RWPE1 (cell line): ENCODE measurements around the gene BLM.

Experiments used
- CTCF ChIA-PET: fragments of 350-600 bp; sonication (Branson Sonifier 250); formaldehyde crosslinking; extraction: SDS; loops from one replicate; lab custom pipeline; 2021; lab: Yijun Ruan, JAX
- POLR2A ChIA-PET: fragments of 400-600 bp; formaldehyde crosslinking; extraction: SDS; loops from one replicate; lab custom pipeline; 2020; ENCODE audit warnings: antibody characterized with exemption; ENCODE audit not compliant: low non-redundant PET; lab: Yijun Ruan, JAX
- DNase-seq: peaks from one replicate; pipeline ENCODE4 v3.0.0; 2012; ENCODE audit warnings: low spot score
- H3K27ac ChIP-seq: fragments of 450-650 bp; 2 replicates; pipeline ENCODE4 v1.5.1; 2017
- TF ChIP-seq, protein P1 (sequence below): fragments of 450-650 bp; conservative IDR thresholded peaks from 2 replicates; pipeline ENCODE4 v1.5.1; 2017; ENCODE audit warnings: low read depth, mild to moderate bottlenecking

The BLM gene

DNA sequence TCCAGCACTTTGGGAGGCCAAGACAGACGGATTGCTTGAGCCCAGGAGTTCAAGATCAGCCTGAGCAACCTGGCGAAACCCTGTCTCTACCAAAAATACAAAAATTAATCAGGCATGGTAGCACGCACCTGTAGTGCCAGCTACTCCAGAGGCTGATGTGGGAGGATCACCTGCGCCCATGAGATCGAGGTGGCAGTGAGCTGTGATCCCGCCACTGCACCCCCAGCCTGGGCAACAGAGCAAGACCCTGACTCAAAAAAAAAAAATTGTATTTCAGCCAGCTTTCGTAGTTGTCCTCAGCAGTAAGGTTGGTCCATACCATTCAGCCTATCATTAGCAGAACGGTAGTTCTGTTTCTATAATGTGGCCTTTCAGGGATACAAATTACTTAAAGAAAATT lies 84.7 kb downstream of the BLM start:
- no peak overlapping the region for H3K27ac ChIP-seq
- no peak for DNase-seq
- POLR2A ChIA-PET = interaction anchor here (0.7 kb wide), 1 partner anchor 37 kb away, joined by 3 read pairs; no protein-coding TSS in a partner anchor
- CTCF ChIA-PET = no interaction called here
- TF ChIP-seq, protein P1, sequence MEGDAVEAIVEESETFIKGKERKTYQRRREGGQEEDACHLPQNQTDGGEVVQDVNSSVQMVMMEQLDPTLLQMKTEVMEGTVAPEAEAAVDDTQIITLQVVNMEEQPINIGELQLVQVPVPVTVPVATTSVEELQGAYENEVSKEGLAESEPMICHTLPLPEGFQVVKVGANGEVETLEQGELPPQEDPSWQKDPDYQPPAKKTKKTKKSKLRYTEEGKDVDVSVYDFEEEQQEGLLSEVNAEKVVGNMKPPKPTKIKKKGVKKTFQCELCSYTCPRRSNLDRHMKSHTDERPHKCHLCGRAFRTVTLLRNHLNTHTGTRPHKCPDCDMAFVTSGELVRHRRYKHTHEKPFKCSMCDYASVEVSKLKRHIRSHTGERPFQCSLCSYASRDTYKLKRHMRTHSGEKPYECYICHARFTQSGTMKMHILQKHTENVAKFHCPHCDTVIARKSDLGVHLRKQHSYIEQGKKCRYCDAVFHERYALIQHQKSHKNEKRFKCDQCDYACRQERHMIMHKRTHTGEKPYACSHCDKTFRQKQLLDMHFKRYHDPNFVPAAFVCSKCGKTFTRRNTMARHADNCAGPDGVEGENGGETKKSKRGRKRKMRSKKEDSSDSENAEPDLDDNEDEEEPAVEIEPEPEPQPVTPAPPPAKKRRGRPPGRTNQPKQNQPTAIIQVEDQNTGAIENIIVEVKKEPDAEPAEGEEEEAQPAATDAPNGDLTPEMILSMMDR = no peak

DNA sequence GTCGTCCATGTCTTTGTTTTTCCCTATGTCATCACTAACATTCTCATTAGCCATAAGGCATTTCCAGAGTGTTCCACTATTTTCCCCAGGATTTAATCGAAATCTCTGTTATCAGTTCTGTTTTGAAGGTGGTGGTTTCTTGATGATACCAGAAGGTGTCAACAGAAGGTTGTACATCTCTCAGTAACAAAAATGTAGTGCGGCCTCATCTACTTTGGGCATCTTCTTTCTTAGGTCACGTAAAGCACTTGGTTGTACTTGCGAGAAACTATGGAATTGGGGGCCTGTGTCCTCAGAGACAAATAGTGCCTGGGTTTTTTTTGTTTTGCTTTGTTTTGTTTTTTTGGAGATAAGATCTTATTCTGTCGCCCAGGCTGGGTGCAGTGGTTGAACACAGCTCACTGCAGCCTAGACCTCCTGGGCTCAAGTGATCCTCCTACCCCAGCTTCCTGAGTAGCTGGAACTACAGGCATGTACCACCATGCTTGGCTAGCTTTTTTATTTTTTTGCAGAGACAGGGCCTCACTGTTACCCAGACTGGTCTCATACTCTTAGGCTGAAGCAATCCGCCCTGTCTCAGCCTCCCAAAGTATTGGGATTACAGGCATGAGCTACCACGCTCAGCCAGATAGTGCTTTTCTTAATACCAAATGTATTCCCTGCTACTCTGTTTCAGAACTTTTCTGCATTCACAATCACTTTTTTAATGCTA lies 90.1 kb downstream of the BLM start:
- ChIA-PET CTCF (interaction anchor here (0.6 kb wide), 1 partner anchor 82 kb away, joined by 3 read pairs; no protein-coding TSS in a partner anchor), POLR2A (interaction anchor here (0.6 kb wide), 1 partner anchor 7 kb away, joined by 3 read pairs; no protein-coding TSS in a partner anchor)
- DNase-seq = no peak
- TF ChIP-seq, protein P1 = no peak
- no peak overlapping the region for H3K27ac ChIP-seq

DNA sequence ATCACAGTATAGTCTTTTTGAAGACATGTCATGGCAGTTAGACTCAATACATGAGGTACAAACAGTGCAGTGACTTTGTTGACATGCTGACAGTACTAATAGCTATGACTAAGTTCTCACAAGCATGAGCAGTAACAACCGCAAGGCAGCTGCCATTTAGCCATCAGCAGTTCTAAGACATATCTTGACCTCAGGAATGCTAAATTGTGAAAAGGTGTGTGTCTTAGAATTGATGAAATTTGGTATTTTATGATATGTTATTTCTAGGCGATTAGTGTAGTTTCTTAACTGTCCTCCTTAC lies 90.6 kb downstream of the BLM start:
- no peak for DNase-seq
- H3K27ac ChIP-seq = no peak overlapping the region
- CTCF ChIA-PET = no interaction called here
- TF ChIP-seq, protein P1 = no peak
- POLR2A ChIA-PET = no interaction called here

DNA sequence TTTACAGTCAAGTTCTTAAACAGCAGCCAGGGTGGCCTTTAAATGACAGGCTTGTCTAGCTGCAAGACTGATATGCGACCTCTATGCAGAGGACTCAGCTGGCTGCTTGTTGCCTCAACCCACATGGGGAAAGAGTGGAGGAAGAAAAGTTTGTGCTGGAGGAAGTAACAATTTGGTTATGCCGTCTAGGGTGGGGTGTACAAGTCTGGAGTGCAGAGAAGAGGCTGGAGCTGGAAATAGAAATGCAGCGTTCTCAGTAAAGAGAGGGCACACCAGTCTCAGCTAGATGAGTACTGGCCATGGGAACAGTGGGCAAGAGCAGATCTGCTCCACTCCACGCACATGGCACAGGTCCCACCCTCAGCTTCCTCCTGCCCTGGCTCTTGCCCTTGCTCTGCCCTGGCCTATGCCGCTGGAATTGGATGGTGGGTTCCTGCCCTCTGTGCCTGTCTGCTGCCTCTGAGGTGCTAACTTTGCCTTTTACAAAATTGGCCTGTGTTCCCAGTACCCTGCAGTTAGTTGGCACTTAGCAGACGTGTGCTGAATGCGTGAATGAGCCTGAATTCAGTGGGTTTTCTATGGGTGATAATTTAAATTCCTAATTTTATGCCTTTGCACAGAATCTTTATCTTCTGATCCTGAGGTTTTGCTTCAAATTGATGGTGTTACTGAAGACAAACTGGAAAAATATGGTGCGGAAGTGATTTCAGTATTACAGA lies 91.5 kb downstream of the BLM start:
- TF ChIP-seq, protein P1 = no peak
- no peak for DNase-seq
- ChIA-PET CTCF (no interaction called here), POLR2A (no interaction called here)
- H3K27ac ChIP-seq = no peak overlapping the region

DNA sequence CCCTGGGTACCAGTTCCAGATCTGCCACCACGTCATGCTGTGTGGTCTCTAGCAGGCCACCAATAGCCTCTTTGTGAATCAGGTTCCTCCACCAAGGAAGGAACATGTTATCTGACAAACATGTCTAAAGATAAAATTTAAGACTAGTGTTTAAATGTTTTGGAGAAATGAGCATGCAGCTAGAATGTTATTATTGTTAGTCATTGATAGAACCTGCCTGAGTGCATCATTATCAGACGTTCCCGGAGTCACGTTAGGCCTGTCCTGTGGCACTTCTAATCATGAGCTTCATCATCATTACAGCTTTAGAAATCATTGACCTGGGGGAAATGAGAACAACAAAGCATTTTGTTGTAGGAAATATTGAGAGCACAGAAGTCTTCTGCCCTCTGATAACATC lies 92.4 kb downstream of the BLM start:
- CTCF ChIA-PET = no interaction called here
- DNase-seq = no peak
- TF ChIP-seq, protein P1 = no peak
- POLR2A ChIA-PET = no interaction called here
- no peak overlapping the region for H3K27ac ChIP-seq

DNA sequence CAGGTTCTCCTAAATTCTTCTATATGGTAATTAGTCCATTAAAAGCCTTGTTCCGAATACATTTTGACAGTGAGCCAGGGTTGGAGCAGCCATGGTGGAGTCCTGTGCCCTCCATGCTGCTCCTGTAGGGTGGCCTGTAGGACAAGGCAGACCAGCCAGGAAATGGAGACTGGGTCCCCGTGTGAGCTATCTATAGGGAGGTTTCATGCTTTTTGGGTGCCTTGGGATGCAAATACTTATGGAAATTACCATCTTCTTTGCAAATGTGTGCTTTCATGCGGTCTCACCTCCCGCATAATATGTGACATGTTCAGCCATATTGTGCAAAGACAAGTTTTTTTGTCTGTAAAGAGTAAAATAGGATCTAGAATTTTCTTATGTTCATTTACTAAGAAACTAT lies 93.2 kb downstream of the BLM start:
- DNase-seq = no peak
- ChIA-PET POLR2A (no interaction called here), CTCF (no interaction called here)
- no peak overlapping the region for H3K27ac ChIP-seq
- TF ChIP-seq, protein P1 = no peak
